NCI-H774 (cell line): ENCODE data around the gene LCN15.
A peak's percentile ranks its signal among the peaks of the same experiment; 100 is the strongest.
"Not testable (repeated sequence)": the region's sequence is repeated elsewhere in the genome, so short reads cannot be mapped to it uniquely, and the experiment has no call there.

Experiments
- DNase-seq: peaks from one replicate; lab custom pipeline; 2025; lab: John Stamatoyannopoulos, UW

The LCN15 gene

GRCh38 chr9:136764301-136764891 is at the start of gene LCN15:
Gene LCN15, minus strand, starts transcription at chr9:136764518. Its CDS starts 30 bp downstream, at chr9:136764488.
- peak; percentile 77 for DNase-seq

- no peak for DNase-seq
Measured at GRCh38 chr9:136808806-136809158, 44.5 kb upstream of the LCN15 start.

- no peak for DNase-seq
Measured at GRCh38 chr9:136808075-136808805, 43.9 kb upstream of the LCN15 start.

GRCh38 chr9:136807281-136808074 is 43.2 kb upstream of the LCN15 start, which contains the start of gene RABL6:
Gene RABL6, plus strand, starts transcription at chr9:136807948. Its CDS starts 249 bp downstream, at chr9:136808197.
- peak; percentile 85 for DNase-seq

- no peak for DNase-seq
Measured at GRCh38 chr9:136806631-136807201, 42.4 kb upstream of the LCN15 start.

DNA sequence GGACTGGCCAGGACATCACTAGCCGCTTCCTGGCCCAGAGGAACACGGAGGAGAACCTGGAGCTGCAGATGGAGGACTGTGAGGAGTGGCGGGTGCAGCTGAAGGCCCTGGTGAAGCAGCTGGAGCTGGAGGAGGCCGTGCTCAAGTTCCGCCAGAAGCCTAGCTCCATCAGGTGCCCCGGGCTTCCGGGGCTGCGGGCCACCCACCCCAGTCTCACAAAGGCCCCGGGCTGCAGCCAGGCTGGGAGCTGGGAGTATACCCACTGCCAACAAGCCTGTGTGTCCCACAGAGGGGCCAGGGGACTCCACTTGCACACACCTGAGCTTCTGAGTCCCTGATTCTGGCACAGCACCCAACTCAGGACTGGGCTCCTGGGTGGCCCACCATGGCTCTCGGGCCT is 41.7 kb upstream of the LCN15 start:
- DNase-seq, result no peak

DNA sequence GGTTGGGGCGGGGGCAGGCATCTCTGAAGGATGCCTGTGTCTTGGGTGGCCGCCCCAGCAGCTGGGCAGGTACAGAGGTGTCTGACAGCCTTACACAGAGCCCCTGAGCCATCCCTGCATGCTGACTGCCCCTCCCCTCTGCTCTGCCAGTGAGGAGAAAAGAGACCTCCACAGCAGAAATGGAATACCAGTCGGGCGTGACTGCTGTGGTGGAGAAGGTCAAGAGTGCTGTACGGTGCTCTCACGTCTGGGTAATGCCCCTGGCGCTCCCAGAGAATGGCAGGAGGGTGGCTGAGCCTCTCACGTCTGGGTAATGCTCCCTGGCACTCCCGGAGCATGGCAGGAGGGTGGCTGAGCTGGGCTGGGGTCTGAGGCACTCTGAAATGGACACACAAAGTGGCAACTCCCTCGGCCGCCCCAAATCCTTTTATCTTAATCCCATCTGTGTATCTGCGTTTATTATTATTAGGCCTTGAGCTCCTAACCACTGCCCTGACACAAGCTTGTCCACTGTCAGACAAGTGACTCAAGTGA is 41.0 kb upstream of the LCN15 start:
- no peak for DNase-seq

GRCh38 chr9:136804509-136805206 is 40.3 kb upstream of the LCN15 start:
- no peak for DNase-seq

DNA sequence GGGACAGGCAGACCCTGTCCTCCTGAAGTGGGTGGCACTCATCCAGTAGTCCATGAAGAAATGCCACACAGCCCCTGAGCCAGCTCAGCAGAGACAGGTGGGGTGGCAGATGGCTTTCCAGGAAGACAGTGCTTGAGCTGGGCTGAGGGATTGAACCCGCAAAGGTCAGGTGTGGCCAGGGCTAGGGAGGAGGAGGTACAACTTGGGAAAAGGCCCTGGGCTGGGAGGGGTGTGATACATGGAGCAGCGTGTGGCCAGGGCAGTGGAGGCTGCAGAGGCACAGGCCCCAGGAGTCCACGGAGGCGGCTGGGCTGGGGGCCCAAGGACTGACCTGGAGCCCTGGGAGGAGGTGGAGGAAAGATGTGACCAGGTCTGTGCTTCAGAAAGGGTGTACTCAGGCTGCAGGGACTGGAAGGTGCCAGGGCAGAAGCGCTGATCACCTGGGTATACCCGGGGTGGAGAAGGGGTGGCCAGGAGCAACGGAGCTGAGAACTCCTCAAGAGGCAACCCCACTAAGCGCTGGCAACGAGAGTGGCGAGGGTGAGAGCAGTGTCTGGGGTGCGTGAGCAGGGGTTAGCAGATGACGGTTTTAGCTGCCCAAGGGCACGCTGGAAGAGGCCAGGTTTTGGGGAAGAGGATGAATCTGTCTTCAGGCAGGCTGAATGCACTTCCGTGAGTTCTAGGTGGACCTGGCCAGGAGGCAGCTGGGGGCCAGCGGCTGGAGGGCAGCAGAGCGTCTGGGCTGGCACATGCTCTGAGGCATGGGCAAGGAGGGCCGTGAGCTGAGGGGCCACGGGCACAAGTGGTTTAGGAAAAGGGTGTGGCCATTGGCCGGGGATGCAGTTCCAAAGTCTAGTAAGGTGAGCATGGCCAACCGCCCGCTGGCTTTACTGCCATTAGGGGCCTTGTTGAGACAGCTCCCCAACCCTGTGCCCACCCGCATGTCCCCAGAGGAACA is 39.5 kb upstream of the LCN15 start:
- DNase-seq, result no peak

GRCh38 chr9:136803009-136803550 is 38.8 kb upstream of the LCN15 start:
- not testable (repeated sequence) for DNase-seq

GRCh38 chr9:136802321-136802720 is 38.0 kb upstream of the LCN15 start:
- no peak for DNase-seq

GRCh38 chr9:136799854-136800657 is 35.7 kb upstream of the LCN15 start:
- peak; percentile 95 for DNase-seq

DNA sequence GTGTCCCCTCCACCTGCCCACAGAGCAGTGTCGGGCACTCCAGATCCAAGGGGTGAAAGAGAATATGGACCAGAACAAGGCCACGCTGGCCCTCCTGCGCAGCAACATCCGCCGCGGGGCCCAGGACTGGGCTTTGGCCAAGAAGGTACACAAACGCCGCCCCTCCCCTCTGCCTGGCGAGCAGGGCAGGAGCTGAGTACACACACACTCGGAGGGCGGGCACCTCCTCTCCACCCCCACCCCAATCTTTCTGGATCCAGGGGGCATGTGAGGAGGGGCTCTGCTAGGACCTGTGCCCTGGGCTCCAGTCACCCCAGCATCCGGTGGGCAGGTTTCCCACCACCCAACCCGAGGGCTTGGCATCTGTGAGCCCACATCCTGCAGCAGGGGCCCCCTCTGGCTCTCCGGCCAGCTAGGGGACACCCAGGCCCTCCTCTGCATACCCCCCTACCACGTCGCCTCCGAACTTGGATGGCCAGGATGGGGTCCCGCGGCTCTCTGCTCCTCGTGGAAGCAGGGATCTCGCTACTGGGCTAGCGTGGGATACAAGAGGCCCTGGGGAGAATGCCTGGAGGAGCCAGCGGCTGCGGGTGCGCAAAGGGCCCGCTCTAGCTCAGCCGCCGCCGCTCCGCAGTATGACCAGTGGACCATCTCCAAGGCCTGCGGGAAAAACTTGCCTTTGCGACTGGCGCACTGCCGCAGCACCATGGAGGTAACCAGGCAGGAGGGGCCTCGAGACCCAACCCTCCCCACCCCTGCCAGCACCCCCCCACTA is 34.9 kb upstream of the LCN15 start:
- DNase-seq, result peak; percentile 55

- no peak for DNase-seq
Measured at GRCh38 chr9:136798708-136799078, 34.4 kb upstream of the LCN15 start.

- not testable (repeated sequence) for DNase-seq
Measured at GRCh38 chr9:136796775-136797347, 32.5 kb upstream of the LCN15 start.

DNA sequence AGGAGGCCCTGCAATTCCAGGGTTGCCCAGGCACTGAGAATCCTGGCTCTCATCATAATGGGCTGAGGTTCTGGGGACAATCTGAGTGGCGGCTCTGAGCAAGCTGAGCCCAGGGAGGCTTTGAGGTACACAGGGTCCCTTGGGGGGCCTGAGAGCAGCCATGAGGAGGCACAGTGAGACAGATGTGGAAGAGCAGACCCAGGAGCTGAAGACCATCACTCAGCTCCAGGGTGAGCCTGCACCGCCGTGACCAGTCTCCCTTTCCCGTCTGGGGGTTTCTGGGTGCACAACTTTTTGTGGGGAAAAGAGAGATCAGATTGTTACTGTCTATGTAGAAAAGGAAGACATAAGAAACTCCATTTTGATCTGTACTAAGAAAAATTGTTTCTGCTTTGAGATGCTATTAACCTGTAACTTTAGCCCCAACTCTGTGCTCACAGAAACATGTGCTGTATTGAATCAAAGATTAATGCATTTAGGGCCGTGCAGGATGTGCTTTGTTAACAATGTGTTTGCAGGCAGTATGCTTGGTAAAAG is 32.0 kb upstream of the LCN15 start, which contains the start of gene CCDC183:
Gene CCDC183, plus strand, starts transcription at position 101 of the 537 bp plus-strand sequence. Its CDS starts 60 bp downstream, at position 161.
- no peak for DNase-seq

DNA sequence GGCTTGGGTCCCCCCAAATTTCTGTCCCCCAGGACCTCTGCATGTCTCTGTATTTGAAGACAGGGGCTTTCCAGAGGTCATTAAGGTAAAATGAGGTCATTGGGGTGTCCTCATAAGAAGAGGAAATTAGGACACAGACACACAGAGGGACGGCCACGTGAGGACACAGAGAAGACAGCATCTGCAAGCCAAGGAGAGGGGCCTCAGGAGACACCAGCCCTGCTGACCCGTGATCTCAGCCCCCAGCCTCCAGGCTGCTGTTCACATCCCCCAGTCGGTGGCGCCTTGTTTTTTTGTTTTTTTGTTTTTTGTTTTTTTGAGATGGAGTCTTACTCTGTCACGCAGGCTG is 30.7 kb upstream of the LCN15 start:
- DNase-seq, result no peak
